Subcutaneous adipose tissue (tissue), 4 donors: Measurements from ENCODE around the gene BCO2. TPM values are rescaled to one million over a fixed set of nuclear protein-coding genes. Genes with fewer than 3 reads are reported as not detected.

Experiments
- total RNA-seq, 4 donors: library from RNA; depleted of rRNA; stranded (reverse); fragments of >200 nt; gene quantifications; one replicate each; pipeline ENCODE4 v1.1.0, GENCODE V29; 2016
- TF ChIP-seq, protein P1 (sequence below): fragments of 450-650 bp; IDR thresholded peaks from one replicate; pipeline ENCODE4 v1.5.1; 2016; ENCODE audit warnings: low read depth, mild to moderate bottlenecking, control low read depth, antibody characterized with exemption, moderate library complexity

The BCO2 gene
- total RNA-seq, 4 donors from 2014 or later = 2.1 to 6.4 (median 4.1) TPM

GRCh38 chr11:112185883-112186282 lies 10.6 kb downstream of the BCO2 start:
- TF ChIP-seq, protein P1, sequence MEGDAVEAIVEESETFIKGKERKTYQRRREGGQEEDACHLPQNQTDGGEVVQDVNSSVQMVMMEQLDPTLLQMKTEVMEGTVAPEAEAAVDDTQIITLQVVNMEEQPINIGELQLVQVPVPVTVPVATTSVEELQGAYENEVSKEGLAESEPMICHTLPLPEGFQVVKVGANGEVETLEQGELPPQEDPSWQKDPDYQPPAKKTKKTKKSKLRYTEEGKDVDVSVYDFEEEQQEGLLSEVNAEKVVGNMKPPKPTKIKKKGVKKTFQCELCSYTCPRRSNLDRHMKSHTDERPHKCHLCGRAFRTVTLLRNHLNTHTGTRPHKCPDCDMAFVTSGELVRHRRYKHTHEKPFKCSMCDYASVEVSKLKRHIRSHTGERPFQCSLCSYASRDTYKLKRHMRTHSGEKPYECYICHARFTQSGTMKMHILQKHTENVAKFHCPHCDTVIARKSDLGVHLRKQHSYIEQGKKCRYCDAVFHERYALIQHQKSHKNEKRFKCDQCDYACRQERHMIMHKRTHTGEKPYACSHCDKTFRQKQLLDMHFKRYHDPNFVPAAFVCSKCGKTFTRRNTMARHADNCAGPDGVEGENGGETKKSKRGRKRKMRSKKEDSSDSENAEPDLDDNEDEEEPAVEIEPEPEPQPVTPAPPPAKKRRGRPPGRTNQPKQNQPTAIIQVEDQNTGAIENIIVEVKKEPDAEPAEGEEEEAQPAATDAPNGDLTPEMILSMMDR = no peak

DNA sequence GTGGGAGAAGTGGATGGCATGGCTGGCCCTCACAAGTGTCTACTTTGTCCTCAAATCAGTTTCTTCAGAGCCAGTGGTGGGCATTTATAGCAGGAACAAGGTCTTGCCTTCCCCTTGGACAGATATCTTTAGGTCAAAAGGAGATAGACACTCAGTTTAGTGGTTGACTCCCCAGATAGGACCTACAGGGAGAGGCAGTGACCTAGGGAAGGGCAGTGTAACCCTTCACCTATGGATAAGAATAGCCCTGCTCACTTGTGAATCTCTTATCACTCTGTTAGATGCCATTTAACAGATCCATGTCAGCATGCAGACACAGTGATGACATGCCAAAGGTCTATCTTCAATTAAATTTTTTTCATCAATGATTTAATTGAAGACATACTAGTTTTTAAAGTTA lies 11.0 kb downstream of the BCO2 start:
- TF ChIP-seq, protein P1 = no peak

DNA sequence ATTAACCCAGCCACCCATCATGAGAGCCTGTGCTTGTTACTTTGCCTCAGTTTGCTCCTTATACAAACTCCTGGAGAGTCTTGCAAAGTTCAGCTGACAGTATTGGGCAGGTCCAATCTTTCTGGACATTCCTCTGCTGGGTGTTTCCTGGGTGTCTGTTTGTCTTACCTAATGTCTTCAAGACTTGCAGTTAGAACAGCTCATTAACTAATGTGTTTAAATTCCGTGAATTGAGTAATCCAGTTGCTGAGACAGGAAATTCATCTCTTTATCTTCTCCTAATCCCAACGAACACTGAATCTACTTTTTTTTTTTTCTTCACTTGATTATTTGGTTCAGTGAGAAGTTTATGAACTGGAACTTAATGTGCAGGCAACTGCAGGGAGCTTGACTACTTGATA lies 20.6 kb downstream of the BCO2 start:
- TF ChIP-seq, protein P1 = no peak

DNA sequence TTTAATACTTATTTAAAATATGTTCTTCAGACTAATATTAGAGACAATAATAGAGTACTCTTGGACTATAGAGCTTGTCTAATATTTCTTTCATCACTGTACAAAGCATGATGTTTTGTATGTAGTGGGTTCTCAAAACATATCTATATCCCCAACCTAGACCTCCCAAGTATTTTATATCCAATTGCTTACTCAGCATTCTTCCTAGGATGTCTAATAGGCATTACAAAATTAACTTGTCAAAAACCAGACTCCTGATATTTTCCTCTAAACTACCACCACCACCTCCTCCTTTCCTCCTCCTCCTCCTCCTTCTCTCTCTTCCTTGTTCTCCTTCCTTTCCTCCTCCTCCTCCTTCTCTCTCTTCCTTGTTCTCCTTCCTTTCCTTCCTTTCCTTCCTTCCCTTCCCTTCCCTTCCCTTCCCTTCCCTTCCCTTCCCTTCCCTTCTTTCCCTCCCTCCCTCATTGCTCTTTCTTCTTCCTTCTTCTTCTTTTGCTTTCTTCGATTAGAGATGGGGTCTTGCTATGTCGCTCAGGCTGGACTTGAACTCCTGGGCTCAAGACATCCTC lies 21.3 kb downstream of the BCO2 start:
- TF ChIP-seq, protein P1 = no peak

GRCh38 chr11:112200252-112200651 lies 24.9 kb downstream of the BCO2 start:
- TF ChIP-seq, protein P1 = no peak

DNA sequence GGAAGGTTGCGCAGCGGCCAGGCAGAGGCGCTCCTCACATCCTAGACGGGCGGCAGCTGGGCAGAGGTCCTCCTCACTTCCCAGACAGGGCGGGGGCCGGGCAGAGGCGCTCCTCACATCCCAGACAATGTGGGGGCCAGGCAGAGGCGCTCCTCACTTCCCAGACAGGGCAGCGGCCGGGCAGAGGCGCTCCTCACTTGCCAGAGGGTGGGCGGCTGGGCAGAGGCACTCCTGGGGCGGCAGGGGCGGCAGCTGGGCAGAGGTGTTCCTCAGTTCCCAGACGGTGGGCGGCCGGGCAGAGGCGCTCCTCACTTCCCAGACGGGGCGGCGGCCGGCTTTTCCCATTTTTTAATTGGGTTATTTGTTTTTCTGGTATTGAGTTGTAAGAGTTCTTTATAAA lies 30.8 kb downstream of the BCO2 start:
- TF ChIP-seq, protein P1 = no peak

GRCh38 chr11:112210890-112211289 lies 35.6 kb downstream of the BCO2 start:
- TF ChIP-seq, protein P1 = no peak
